GM10266 (cell line): ENCODE data around the gene MOCS3.

Experiments used
- DNase-seq: peaks from one replicate; pipeline ENCODE4 v3.0.0; 2012; ENCODE audit errors: extremely low spot score
- TF ChIP-seq, protein P1 (sequence below): IDR thresholded peaks from 2 replicates; pipeline ENCODE4 v1.5.1; 2012; ENCODE audit warnings: mild to moderate bottlenecking, low read depth; ENCODE audit not compliant: control insufficient read depth, insufficient read depth; ENCODE audit errors: missing control alignments

The MOCS3 gene

DNA sequence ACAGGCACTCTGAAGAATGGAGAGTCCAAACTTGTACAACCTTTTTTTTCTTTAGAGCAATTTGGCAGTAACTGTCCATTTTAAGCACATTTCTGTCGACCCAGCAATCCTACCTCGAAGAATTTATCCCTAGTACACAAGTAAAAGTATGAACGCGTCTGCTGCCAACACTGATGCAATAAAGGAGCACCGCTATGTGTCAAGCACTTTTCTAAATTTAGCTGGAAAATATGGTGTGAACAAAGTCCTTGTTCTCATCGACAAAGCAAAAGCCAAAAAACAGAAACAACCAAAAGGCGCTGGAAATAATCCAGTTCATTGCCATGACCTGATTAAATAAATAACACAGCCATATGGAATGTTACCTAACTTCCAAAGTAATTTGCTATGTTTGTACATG lies 1.3 kb upstream of the MOCS3 start:
- TF ChIP-seq, protein P1, sequence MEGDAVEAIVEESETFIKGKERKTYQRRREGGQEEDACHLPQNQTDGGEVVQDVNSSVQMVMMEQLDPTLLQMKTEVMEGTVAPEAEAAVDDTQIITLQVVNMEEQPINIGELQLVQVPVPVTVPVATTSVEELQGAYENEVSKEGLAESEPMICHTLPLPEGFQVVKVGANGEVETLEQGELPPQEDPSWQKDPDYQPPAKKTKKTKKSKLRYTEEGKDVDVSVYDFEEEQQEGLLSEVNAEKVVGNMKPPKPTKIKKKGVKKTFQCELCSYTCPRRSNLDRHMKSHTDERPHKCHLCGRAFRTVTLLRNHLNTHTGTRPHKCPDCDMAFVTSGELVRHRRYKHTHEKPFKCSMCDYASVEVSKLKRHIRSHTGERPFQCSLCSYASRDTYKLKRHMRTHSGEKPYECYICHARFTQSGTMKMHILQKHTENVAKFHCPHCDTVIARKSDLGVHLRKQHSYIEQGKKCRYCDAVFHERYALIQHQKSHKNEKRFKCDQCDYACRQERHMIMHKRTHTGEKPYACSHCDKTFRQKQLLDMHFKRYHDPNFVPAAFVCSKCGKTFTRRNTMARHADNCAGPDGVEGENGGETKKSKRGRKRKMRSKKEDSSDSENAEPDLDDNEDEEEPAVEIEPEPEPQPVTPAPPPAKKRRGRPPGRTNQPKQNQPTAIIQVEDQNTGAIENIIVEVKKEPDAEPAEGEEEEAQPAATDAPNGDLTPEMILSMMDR = no peak
- DNase-seq = no peak

DNA sequence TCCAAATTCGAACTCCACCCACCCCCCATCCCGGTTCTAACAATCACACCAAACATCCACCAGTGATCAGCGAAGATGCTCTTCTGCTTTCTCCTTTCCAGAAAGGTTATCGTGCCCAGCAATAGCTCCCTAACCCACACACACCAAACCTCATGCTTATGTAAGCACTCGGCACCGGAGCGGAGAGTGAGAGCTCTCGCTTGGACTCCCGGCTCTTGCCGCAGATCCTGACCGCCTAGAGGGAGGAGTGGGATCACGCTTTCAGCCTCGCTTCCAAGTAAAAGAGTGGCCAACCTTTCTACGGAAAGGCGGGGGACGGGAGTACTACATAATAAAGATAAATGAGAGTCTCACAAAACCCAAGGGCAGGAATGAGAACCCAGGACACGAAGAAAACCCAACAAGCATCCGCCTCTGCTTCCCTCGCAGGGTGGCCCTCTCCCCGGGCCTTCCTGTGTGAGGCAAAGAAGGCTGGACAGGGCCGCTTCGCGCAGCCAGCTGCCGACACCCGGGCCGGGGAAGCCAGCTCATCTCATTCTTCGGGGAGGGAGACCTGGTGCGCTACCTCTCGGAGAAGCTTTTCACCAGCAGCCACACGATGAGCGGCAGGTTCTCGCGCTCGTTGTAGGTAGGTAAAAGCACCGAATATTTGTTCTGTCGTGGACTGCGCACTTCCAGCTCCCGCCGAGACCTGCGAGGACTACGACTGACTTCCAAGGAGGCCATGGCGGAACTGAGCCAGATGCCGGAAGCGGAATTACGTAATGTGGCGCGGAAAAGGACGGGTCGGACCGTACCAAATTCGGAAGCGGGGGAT lies 612 bp upstream of the MOCS3 start, which contains the start of gene DPM1:
Gene DPM1, minus strand, starts transcription at position 735 of the 817 bp plus-strand sequence. Its CDS starts 9 bp downstream, at position 726.
- DNase-seq = peak; percentile 79
- TF ChIP-seq, protein P1 = no peak

DNA sequence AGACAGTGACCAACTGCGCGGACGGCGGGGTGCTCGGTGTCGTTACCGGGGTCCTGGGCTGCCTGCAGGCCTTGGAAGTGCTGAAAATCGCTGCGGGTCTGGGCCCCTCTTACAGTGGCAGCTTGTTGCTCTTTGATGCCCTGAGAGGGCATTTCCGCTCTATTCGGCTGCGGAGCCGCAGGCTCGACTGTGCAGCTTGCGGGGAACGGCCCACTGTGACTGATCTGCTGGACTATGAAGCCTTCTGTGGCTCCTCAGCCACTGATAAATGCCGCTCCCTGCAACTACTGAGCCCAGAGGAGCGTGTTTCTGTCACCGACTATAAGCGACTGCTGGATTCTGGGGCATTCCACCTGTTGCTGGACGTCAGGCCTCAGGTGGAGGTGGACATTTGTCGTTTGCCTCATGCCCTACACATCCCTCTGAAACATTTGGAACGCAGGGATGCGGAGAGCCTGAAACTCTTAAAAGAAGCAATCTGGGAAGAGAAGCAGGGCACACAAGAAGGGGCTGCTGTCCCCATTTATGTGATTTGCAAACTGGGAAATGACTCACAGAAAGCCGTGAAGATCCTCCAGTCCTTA lies 1.0 kb downstream of the MOCS3 start:
- DNase-seq = no peak
- TF ChIP-seq, protein P1 = no peak

DNA sequence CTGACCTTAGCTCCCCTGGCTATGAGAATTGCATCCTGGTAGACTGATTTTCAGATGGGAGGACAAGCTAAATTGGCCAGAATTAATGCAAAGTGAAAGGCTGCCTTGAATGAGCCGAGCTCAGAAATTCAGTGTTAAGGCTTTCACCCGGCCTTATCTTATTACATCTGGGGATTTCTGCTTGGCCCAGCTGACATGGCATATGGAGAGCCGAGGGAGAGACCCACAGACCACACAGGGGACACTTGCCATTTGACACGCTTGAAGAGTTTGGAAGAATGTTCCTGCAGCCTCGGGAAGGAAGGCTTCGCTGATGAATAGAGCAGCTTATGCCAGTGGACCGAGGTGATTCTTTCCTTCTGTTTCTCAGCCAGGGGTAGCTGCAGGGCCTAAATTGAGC lies 9.0 kb downstream of the MOCS3 start:
- TF ChIP-seq, protein P1 = no peak
- no peak for DNase-seq

DNA sequence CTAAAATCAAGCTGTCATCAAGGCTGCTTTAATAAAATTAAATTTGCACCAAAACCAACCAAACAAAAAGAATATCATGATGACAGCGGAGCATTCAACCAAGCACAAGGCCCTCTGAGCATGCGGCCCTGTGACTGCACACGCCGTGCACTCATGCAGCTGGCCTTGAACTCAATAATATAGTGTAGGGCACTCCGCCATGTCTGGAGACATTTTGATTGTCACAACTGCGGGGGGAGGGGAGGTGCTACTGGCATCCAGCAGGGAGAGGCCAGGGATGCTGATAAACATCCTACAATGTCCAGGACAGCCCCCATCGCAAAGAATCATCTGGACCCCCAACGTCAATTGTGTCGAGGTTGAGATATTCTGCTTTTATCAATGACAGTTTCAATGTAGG lies 9.7 kb downstream of the MOCS3 start:
- TF ChIP-seq, protein P1 = no peak
- no peak for DNase-seq

DNA sequence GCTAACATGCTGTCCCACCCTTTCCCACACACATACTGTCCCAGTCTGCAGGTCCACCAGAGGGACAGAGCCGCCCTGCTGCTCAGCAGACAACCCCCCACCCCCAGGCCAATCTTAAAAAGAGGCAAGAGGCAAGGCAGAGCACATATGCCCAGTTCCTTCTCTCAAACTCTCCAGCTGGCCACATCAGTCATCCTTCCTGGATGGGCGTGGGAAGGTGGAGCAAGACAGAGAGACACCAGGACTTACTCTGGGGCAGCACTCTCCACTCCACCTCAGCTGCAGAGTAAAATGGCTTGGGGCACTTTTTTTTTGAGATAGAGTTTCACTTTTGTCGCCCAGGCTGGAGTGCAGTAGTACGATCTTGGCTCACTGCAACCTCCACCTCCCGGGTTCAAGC lies 10.8 kb downstream of the MOCS3 start:
- TF ChIP-seq, protein P1 = no peak
- DNase-seq = no peak

DNA sequence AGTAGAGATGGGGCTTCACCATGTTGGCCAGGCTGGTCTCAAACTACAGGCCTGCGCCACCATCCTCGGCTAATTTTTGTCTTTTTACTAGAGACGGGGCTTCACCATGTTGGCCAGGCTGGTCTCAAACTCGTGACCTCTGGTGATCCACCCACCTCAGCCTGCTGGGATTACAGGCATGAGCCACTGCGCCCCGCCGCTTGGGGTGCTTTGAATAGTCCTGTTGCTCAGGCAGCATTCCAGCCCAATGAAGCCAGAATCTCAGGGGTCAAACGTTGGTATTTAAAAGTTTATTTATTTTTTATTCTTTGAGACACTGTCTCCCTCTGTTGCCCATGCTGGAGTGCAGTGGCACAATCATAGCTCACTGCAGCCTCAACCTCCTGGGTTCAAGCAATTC lies 11.3 kb downstream of the MOCS3 start:
- no peak for DNase-seq
- TF ChIP-seq, protein P1 = no peak
